NOMO-1 (cell line): ENCODE results near the gene RPL18.
"Not testable (repeated sequence)": the region's sequence is repeated elsewhere in the genome, so short reads cannot be mapped to it uniquely, and the experiment has no call there.

Source experiments
- DNase-seq, 2 experiments: peaks; one replicate each; lab custom pipeline; 2025; ENCODE audit not compliant: unreplicated experiment in 2 of 2; lab: John Stamatoyannopoulos, UW

The RPL18 gene

GRCh38 chr19:48595171-48595570 is 23.8 kb downstream of the RPL18 start:
- DNase-seq = no peak

- DNase-seq = no peak
Measured at GRCh38 chr19:48591021-48591420, 28.0 kb downstream of the RPL18 start.

- DNase-seq = peak; percentile 82 to 84
Measured at GRCh38 chr19:48588670-48589401, 30.1 kb downstream of the RPL18 start.

- DNase-seq = no peak
Measured at GRCh38 chr19:48587387-48587786, 31.6 kb downstream of the RPL18 start.

- DNase-seq = no peak
Measured at GRCh38 chr19:48582168-48582567, 36.8 kb downstream of the RPL18 start.

GRCh38 chr19:48578891-48579290 is 40.1 kb downstream of the RPL18 start:
- no peak for DNase-seq

GRCh38 chr19:48577908-48578307 is 41.1 kb downstream of the RPL18 start:
- not testable (repeated sequence) for DNase-seq

GRCh38 chr19:48575931-48576622 is 42.9 kb downstream of the RPL18 start:
- no peak for DNase-seq

- DNase-seq = no peak
Measured at GRCh38 chr19:48573163-48573505, 45.8 kb downstream of the RPL18 start.

GRCh38 chr19:48571378-48572162 is 47.4 kb downstream of the RPL18 start:
- DNase-seq = no peak

- no peak for DNase-seq
Measured at GRCh38 chr19:48569814-48570213, 49.2 kb downstream of the RPL18 start.

- no peak for DNase-seq
Measured at GRCh38 chr19:48568345-48568886, 50.6 kb downstream of the RPL18 start.
